A549 (cell line): ENCODE results near the gene HMMR. TPM values are rescaled to one million over a fixed set of nuclear protein-coding genes. Genes with fewer than 3 reads are reported as not detected.

Source experiments
- ATAC-seq, 2 experiments: fragments of 200-7000 bp in 1 of 2; fragments of >200 bp in 1 of 2; cut with Nextera tagmentation in 1 of 2; cut with Tn5 transposase in 1 of 2; 3 replicates each; pipeline versions ENCODE4 v1.8.0 to v1.9.1; 2018 to 2020; ENCODE audit warnings: mild to moderate bottlenecking in 1 of 2, moderate library complexity in 1 of 2
- CTCF ChIA-PET: fragments of 300-600 bp; sonication (Branson Sonifier 250); formaldehyde crosslinking; extraction: SDS; loops from one replicate; lab custom pipeline; 2021; ENCODE audit warnings: antibody characterized with exemption, inconsistent platforms; lab: Yijun Ruan, JAX
- POLR2A ChIA-PET: fragments of 350-600 bp; formaldehyde crosslinking; extraction: SDS; loops from one replicate; lab custom pipeline; 2021; ENCODE audit warnings: antibody characterized with exemption, inconsistent platforms; lab: Yijun Ruan, JAX
- DNase-seq, 2 experiments: peaks; one replicate each; pipeline versions ENCODE4 v3.0.0 to v3.0.0-alpha.2; 2011 to 2016; ENCODE audit warnings: low read depth in 1 of 2, low spot score in 1 of 2
- FAIRE-seq: peaks from 2 replicates; lab custom pipeline; 2011; peaks lifted over from hg19 to GRCh38; lab: Jason Lieb, UNC
- H3K27ac ChIP-seq, 2 experiments: fragments of >200 bp; sonication (Bioruptor Twin); formaldehyde crosslinking; 3 replicates each; pipeline ENCODE4 v1.5.1; 2016 to 2017
- H3K4me1 ChIP-seq: fragments of >200 bp; sonication (Bioruptor Twin); formaldehyde crosslinking; 3 replicates; pipeline ENCODE4 v1.6.1; 2016
- H3K4me2 ChIP-seq: fragments of >200 bp; sonication (Bioruptor Twin); formaldehyde crosslinking; 3 replicates; pipeline ENCODE4 v1.6.1; 2016
- H3K4me3 ChIP-seq: fragments of >200 bp; sonication (Bioruptor Twin); formaldehyde crosslinking; 3 replicates; pipeline ENCODE4 v1.5.1; 2016
- H3K9me3 ChIP-seq: fragments of >200 bp; sonication (Bioruptor Twin); formaldehyde crosslinking; 3 replicates; pipeline ENCODE4 v1.6.1; 2016
- ATOH8 ChIP-seq: fragments of 250-450 bp; sonication (Bioruptor Pico); IDR thresholded peaks from 2 replicates; pipeline ENCODE4 v1.5.0; 2020; ENCODE audit warnings: low read depth, mild to moderate bottlenecking, moderate library complexity
- CEBPB ChIP-seq, 2 experiments: fragments of >200 bp in 1 of 2; sonication (Bioruptor Twin) in 1 of 2; formaldehyde crosslinking in 1 of 2; IDR thresholded peaks; 2 replicates each; pipeline ENCODE4 v1.6.1; 2012 to 2016
- ELK1 ChIP-seq: fragments of 150-350 bp; IDR thresholded peaks from 2 replicates; pipeline ENCODE4 v1.6.1; 2014; ENCODE audit warnings: low read depth, mild to moderate bottlenecking, low read length
- FOSB ChIP-seq: fragments of 250-450 bp; sonication (Bioruptor Pico); IDR thresholded peaks from 2 replicates; pipeline ENCODE4 v1.5.0; 2020; ENCODE audit warnings: mild to moderate bottlenecking, moderate library complexity
- FOXS1 ChIP-seq: fragments of 250-450 bp; sonication (Bioruptor Pico); IDR thresholded peaks from 2 replicates; pipeline ENCODE4 v1.5.0; 2020; ENCODE audit warnings: mild to moderate bottlenecking, moderate library complexity
- GATA3 ChIP-seq: IDR thresholded peaks from 2 replicates; pipeline ENCODE4 v1.6.1; 2012; ENCODE audit warnings: borderline replicate concordance
- HDAC2 ChIP-seq: fragments of 200-600 bp; sonication (generic); IDR thresholded peaks from 2 replicates; pipeline ENCODE4 v1.6.1; 2016
- HOXA7 ChIP-seq: fragments of 250-450 bp; sonication (Bioruptor Pico); IDR thresholded peaks from 2 replicates; pipeline ENCODE4 v1.5.0; 2020; ENCODE audit warnings: mild to moderate bottlenecking, moderate library complexity
- HOXB5 ChIP-seq: fragments of 250-450 bp; sonication (Bioruptor Pico); IDR thresholded peaks from 2 replicates; pipeline ENCODE4 v1.5.0; 2020; ENCODE audit warnings: mild to moderate bottlenecking, moderate library complexity
- KDM1A ChIP-seq: fragments of 200-600 bp; sonication (generic); IDR thresholded peaks from 2 replicates; pipeline ENCODE4 v1.6.1; 2016; ENCODE audit warnings: low read depth, mild to moderate bottlenecking
- NFE2L2 ChIP-seq: fragments of 150-350 bp; conservative IDR thresholded peaks from 2 replicates; pipeline ENCODE4 v1.6.1; 2014; ENCODE audit warnings: low read length
- PHF8 ChIP-seq: fragments of 200-600 bp; sonication (generic); IDR thresholded peaks from 2 replicates; pipeline ENCODE4 v1.6.1; 2016; ENCODE audit warnings: low read depth, mild to moderate bottlenecking, antibody characterized with exemption, moderate library complexity, borderline replicate concordance
- RARB ChIP-seq: fragments of 250-450 bp; sonication (Bioruptor Pico); IDR thresholded peaks from 2 replicates; pipeline ENCODE4 v1.8.0; 2021; ENCODE audit warnings: mild to moderate bottlenecking, moderate library complexity
- TFCP2L1 ChIP-seq: fragments of 250-450 bp; sonication (Bioruptor Pico); IDR thresholded peaks from 2 replicates; pipeline ENCODE4 v1.5.0; 2021; ENCODE audit warnings: mild to moderate bottlenecking
- TP53 ChIP-seq: fragments of 250-450 bp; sonication (Bioruptor Pico); IDR thresholded peaks from 2 replicates; pipeline ENCODE4 v1.5.0; 2021; ENCODE audit warnings: mild to moderate bottlenecking, moderate library complexity
- ZC3H11A ChIP-seq: fragments of 450-650 bp; IDR thresholded peaks from 2 replicates; pipeline ENCODE4 v1.6.1; 2014; ENCODE audit warnings: antibody characterized with exemption, mild to moderate bottlenecking
- ZSCAN20 ChIP-seq: fragments of 250-450 bp; sonication (Bioruptor Pico); IDR thresholded peaks from 2 replicates; pipeline ENCODE4 v1.8.0; 2022; ENCODE audit warnings: mild to moderate bottlenecking, moderate library complexity
- WGBS: methylation state at CpG from one replicate; pipeline ENCODE4 v1.1.6; 2017; ENCODE audit errors: missing lambda C conversion rate; 5-methylcytosine and 5-hydroxymethylcytosine counted together
- polyA plus RNA-seq, 4 experiments: library from polyadenylated mRNA; depleted of rRNA in 3 of 4; stranded (reverse); fragments of >200 nt; fragmentation: RNase III in 1 of 4; extraction: RNeasy Plus Mini Kit Qiagen cat#74134 plus additional on column Dnase treatment in 1 of 4; gene quantifications; 2 replicates in 3 of 4; 3 replicates in 1 of 4; pipeline ENCODE4 v1.2.3, GENCODE V29; 2011 to 2017
- TF ChIP-seq, protein P1 (sequence below): fragments of 200-600 bp; sonication (generic); IDR thresholded peaks from 2 replicates; pipeline ENCODE4 v1.6.1; 2016; ENCODE audit warnings: antibody characterized with exemption, mild to moderate bottlenecking, moderate library complexity
- TF ChIP-seq, protein P2 (sequence below): fragments of 450-650 bp; IDR thresholded peaks from 2 replicates; pipeline ENCODE4 v1.6.1; 2014; ENCODE audit warnings: antibody characterized with exemption
- TF ChIP-seq, protein P3 (sequence below): IDR thresholded peaks from 2 replicates; pipeline ENCODE4 v1.6.1; 2012

Gene HMMR
- polyA plus RNA-seq, 2 of the 4 experiments (the other 2 are of a cell fraction): 34.0 to 66.0 TPM

GRCh38 chr5:163478126-163478981, 17.9 kb downstream of the HMMR start:
- CTCF ChIA-PET: interaction anchor here (0.7 to 1.3 kb wide), 3 partner anchors 12 to 29 kb away, joined by 3 read pairs; no protein-coding TSS in a partner anchor
- DNase-seq (no peak), ATAC-seq (no peak)

GRCh38 chr5:163478982-163479271, 18.5 kb downstream of the HMMR start:
- no peak for DNase-seq
- H3K27ac ChIP-seq: no peak overlapping the region
- ChIA-PET POLR2A (no interaction called here), CTCF (no interaction called here)
- H3K9me3 ChIP-seq: no peaks in the 10 kb centered on the region
- no peak for TF ChIP-seq HDAC2
- no peak for TF ChIP-seq ATOH8 (CRISPR knock-in tag)
- no peak for TF ChIP-seq GATA3
- no peak for TF ChIP-seq TP53 (CRISPR knock-in tag)
- no peak for TF ChIP-seq HOXB5
- no peak for TF ChIP-seq TFCP2L1 (CRISPR knock-in tag)
- TF ChIP-seq FOSB (CRISPR knock-in tag): no peak
- TF ChIP-seq ZC3H11A: no peak
- no peak for TF ChIP-seq HOXA7 (CRISPR knock-in tag)
- TF ChIP-seq NFE2L2: no peak
- TF ChIP-seq CEBPB (IDR thresholded peaks at IDR 0.05): no peak
- TF ChIP-seq ZSCAN20 (CRISPR knock-in tag): no peak
- TF ChIP-seq, protein P1, sequence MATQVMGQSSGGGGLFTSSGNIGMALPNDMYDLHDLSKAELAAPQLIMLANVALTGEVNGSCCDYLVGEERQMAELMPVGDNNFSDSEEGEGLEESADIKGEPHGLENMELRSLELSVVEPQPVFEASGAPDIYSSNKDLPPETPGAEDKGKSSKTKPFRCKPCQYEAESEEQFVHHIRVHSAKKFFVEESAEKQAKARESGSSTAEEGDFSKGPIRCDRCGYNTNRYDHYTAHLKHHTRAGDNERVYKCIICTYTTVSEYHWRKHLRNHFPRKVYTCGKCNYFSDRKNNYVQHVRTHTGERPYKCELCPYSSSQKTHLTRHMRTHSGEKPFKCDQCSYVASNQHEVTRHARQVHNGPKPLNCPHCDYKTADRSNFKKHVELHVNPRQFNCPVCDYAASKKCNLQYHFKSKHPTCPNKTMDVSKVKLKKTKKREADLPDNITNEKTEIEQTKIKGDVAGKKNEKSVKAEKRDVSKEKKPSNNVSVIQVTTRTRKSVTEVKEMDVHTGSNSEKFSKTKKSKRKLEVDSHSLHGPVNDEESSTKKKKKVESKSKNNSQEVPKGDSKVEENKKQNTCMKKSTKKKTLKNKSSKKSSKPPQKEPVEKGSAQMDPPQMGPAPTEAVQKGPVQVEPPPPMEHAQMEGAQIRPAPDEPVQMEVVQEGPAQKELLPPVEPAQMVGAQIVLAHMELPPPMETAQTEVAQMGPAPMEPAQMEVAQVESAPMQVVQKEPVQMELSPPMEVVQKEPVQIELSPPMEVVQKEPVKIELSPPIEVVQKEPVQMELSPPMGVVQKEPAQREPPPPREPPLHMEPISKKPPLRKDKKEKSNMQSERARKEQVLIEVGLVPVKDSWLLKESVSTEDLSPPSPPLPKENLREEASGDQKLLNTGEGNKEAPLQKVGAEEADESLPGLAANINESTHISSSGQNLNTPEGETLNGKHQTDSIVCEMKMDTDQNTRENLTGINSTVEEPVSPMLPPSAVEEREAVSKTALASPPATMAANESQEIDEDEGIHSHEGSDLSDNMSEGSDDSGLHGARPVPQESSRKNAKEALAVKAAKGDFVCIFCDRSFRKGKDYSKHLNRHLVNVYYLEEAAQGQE: no peak
- no peak for TF ChIP-seq ELK1
- TF ChIP-seq, protein P2, sequence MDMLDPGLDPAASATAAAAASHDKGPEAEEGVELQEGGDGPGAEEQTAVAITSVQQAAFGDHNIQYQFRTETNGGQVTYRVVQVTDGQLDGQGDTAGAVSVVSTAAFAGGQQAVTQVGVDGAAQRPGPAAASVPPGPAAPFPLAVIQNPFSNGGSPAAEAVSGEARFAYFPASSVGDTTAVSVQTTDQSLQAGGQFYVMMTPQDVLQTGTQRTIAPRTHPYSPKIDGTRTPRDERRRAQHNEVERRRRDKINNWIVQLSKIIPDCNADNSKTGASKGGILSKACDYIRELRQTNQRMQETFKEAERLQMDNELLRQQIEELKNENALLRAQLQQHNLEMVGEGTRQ: no peak
- TF ChIP-seq PHF8: no peak
- TF ChIP-seq FOXS1: no peak
- TF ChIP-seq, protein P3, sequence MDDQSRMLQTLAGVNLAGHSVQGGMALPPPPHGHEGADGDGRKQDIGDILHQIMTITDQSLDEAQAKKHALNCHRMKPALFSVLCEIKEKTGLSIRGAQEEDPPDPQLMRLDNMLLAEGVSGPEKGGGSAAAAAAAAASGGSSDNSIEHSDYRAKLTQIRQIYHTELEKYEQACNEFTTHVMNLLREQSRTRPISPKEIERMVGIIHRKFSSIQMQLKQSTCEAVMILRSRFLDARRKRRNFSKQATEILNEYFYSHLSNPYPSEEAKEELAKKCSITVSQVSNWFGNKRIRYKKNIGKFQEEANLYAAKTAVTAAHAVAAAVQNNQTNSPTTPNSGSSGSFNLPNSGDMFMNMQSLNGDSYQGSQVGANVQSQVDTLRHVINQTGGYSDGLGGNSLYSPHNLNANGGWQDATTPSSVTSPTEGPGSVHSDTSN: no peak
- TF ChIP-seq KDM1A: no peak
- 94% methylated on average over 1 of the region's 1 CpG for WGBS
- H3K4me2 ChIP-seq: no peak overlapping the region
- peaks cover 9% of the 10 kb centered on the region; the same call in 2 of the 3 replicates for H3K4me1 ChIP-seq
- H3K4me3 ChIP-seq: no peak overlapping the region
- FAIRE-seq: no peak
- no peak for ATAC-seq

More at GRCh38 chr5:163478126-163478981, 17.9 kb downstream of the HMMR start:
- Histone ChIP-seq H3K27ac (no peak overlapping the region), H3K4me1 (peaks cover 9% of the 10 kb centered on the region; the same call in 2 of the 3 replicates), H3K4me2 (0 out of 3 replicates have a peak overlapping the region, but pooled peaks have one; percentile 9), H3K9me3 (no peaks in the 10 kb centered on the region), H3K4me3 (no peak overlapping the region)
- POLR2A ChIA-PET: interaction anchor here (1.4 kb wide), 1 partner anchor 18 kb away, joined by 6 read pairs; the partner anchor contains the start of genes HMMR and NUDCD2
- no peak for FAIRE-seq
- WGBS: 75% methylated on average over 2 of the region's 2 CpGs
- TF ChIP-seq TFCP2L1 (CRISPR knock-in tag) (no peak), RARB (CRISPR knock-in tag) (no peak), HDAC2 (no peak), HOXA7 (CRISPR knock-in tag) (no peak)
- TF ChIP-seq, protein P1: no peak
